ENCODE results near the gene RPL6.

Gene RPL6

GRCh38 chr12:112361271-112361670 is 48.1 kb downstream of the RPL6 start:
- H2BK120ac ChIP-seq (ENCODE audit: low read depth, low read length) = no peak overlapping the region
- no peak overlapping the region for H2BK12ac ChIP-seq (ENCODE audit: low read length)
- no peak overlapping the region for H3K4me2 ChIP-seq (ENCODE audit: insufficient read depth, low read length, poor library complexity, severe bottlenecking)
- no peak overlapping the region for H4K91ac ChIP-seq (ENCODE audit: low read depth, low read length, poor library complexity)
- DNase-seq (ENCODE audit: low spot score) = no peak
- no peaks in the 10 kb centered on the region for H3K27me3 ChIP-seq (ENCODE audit: control insufficient read depth in 3 of 3, insufficient read depth in 3 of 3, low read depth in 1 of 3, low read length in 3 of 3)
- H3K9ac ChIP-seq (ENCODE audit: low read depth, low read length, poor library complexity) = no peak overlapping the region
- no peaks in the 10 kb centered on the region for H3K79me1 ChIP-seq (ENCODE audit: low read depth, low read length)
- no peak overlapping the region for H2AFZ ChIP-seq (ENCODE audit: low read length)
- no peak overlapping the region for H4K8ac ChIP-seq (ENCODE audit: low read depth, low read length)
- H3K4me3 ChIP-seq (ENCODE audit: low read length in 2 of 2) = no peak overlapping the region
- no peak overlapping the region for H2AK5ac ChIP-seq (ENCODE audit: low read depth, low read length)
- no peak overlapping the region for H3K4ac ChIP-seq (ENCODE audit: low read length)
- H3K14ac ChIP-seq (ENCODE audit: low read length) = no peak overlapping the region
- no peak overlapping the region for H2BK15ac ChIP-seq (ENCODE audit: low read length)
- H3K27ac ChIP-seq (replicated peaks; ENCODE audit: low read length) = no peak overlapping the region
- no peaks in the 10 kb centered on the region for H3K36me3 ChIP-seq (replicated peaks in 1 of 2; ENCODE audit: control insufficient read depth in 2 of 2, insufficient read depth in 2 of 2, low read length in 2 of 2)
- H3K18ac ChIP-seq (ENCODE audit: low read length) = no peak overlapping the region
- H3K9me3 ChIP-seq (replicated peaks in 1 of 2; ENCODE audit: control insufficient read depth in 2 of 2, insufficient read depth in 1 of 2, low read depth in 1 of 2, low read length in 2 of 2) = no peaks in the 10 kb centered on the region
- no peak overlapping the region for H3K23ac ChIP-seq (ENCODE audit: low read depth, low read length, poor library complexity)
- no CpG with 5 or more reads among the region's 4 CpGs for WGBS, 2 donors (ENCODE audit: extremely low coverage in 2 of 2, insufficient read length in 2 of 2, insufficient replicate concordance in 1 of 2)
- peaks cover 0 to 2% of the 10 kb centered on the region in 2 donors for H3K4me1 ChIP-seq (ENCODE audit: control insufficient read depth in 2 of 2, insufficient read depth in 1 of 2, low read depth in 1 of 2, low read length in 2 of 2)
- no peak overlapping the region for H2BK5ac ChIP-seq (ENCODE audit: low read length)

DNA sequence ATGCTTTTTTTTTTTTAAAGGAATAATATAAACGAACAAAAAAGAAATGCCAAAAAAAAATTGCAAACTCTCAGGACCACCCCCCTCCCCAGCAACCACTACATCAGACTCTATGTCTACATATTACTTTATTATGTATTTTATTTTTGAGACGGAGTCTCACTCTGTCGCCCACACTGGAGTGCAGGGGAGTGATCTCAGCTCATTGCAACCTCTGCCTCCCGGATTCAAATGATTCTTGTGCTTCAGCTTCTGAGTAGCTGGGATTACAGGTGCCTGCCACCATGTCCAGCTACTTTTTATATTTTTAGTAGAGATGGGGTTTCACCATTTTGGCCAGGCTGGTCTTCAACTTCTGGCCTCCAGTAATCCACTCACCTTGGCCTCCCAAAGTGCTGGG is 50.1 kb downstream of the RPL6 start:
- DNase-seq (ENCODE audit: low spot score) = no peak
- no peak overlapping the region for H3K27ac ChIP-seq (replicated peaks; ENCODE audit: low read length)
- no peaks in the 10 kb centered on the region for H3K79me1 ChIP-seq (ENCODE audit: low read depth, low read length)
- H3K27me3 ChIP-seq (ENCODE audit: control insufficient read depth in 3 of 3, insufficient read depth in 3 of 3, low read depth in 1 of 3, low read length in 3 of 3) = no peaks in the 10 kb centered on the region
- H3K14ac ChIP-seq (ENCODE audit: low read length) = no peak overlapping the region
- H3K36me3 ChIP-seq (replicated peaks in 1 of 2; ENCODE audit: control insufficient read depth in 2 of 2, insufficient read depth in 2 of 2, low read length in 2 of 2) = no peaks in the 10 kb centered on the region
- no peak overlapping the region for H2BK5ac ChIP-seq (ENCODE audit: low read length)
- H3K4me2 ChIP-seq (ENCODE audit: insufficient read depth, low read length, poor library complexity, severe bottlenecking) = no peak overlapping the region
- H3K9ac ChIP-seq (ENCODE audit: low read depth, low read length, poor library complexity) = no peak overlapping the region
- no peaks in the 10 kb centered on the region for H3K4me1 ChIP-seq (ENCODE audit: control insufficient read depth in 2 of 2, insufficient read depth in 1 of 2, low read depth in 1 of 2, low read length in 2 of 2)
- no peaks in the 10 kb centered on the region for H3K9me3 ChIP-seq (replicated peaks in 1 of 2; ENCODE audit: control insufficient read depth in 2 of 2, insufficient read depth in 1 of 2, low read depth in 1 of 2, low read length in 2 of 2)
- H2AFZ ChIP-seq (ENCODE audit: low read length) = no peak overlapping the region
- no peak overlapping the region for H2BK15ac ChIP-seq (ENCODE audit: low read length)
- no peak overlapping the region for H3K4me3 ChIP-seq (ENCODE audit: low read length in 2 of 2)
- H3K23ac ChIP-seq (ENCODE audit: low read depth, low read length, poor library complexity) = no peak overlapping the region
- no peak overlapping the region for H2BK120ac ChIP-seq (ENCODE audit: low read depth, low read length)
- H2BK12ac ChIP-seq (ENCODE audit: low read length) = no peak overlapping the region
- no peak overlapping the region for H2AK5ac ChIP-seq (ENCODE audit: low read depth, low read length)
- H3K4ac ChIP-seq (ENCODE audit: low read length) = no peak overlapping the region
- no peak overlapping the region for H4K91ac ChIP-seq (ENCODE audit: low read depth, low read length, poor library complexity)
- no peak overlapping the region for H3K18ac ChIP-seq (ENCODE audit: low read length)
- H4K8ac ChIP-seq (ENCODE audit: low read depth, low read length) = no peak overlapping the region
- no CpG with 5 or more reads among the region's 4 CpGs for WGBS, 2 donors (ENCODE audit: extremely low coverage in 2 of 2, insufficient read length in 2 of 2, insufficient replicate concordance in 1 of 2)

GRCh38 chr12:112357214-112357613 is 52.2 kb downstream of the RPL6 start:
- Histone ChIP-seq H3K4me3 (ENCODE audit: low read length in 2 of 2) (no peak overlapping the region), H2AK5ac (ENCODE audit: low read depth, low read length) (no peak overlapping the region), H4K91ac (ENCODE audit: low read depth, low read length, poor library complexity) (no peak overlapping the region), H2AFZ (ENCODE audit: low read length) (no peak overlapping the region), H2BK12ac (ENCODE audit: low read length) (no peak overlapping the region), H2BK5ac (ENCODE audit: low read length) (no peak overlapping the region), H3K9me3 (replicated peaks in 1 of 2; ENCODE audit: control insufficient read depth in 2 of 2, insufficient read depth in 1 of 2, low read depth in 1 of 2, low read length in 2 of 2) (no peaks in the 10 kb centered on the region), H3K14ac (ENCODE audit: low read length) (no peak overlapping the region), H3K27ac (replicated peaks; ENCODE audit: low read length) (no peak overlapping the region), H3K4me2 (ENCODE audit: insufficient read depth, low read length, poor library complexity, severe bottlenecking) (no peak overlapping the region), H4K8ac (ENCODE audit: low read depth, low read length) (no peak overlapping the region), H3K9ac (ENCODE audit: low read depth, low read length, poor library complexity) (no peak overlapping the region), H2BK15ac (ENCODE audit: low read length) (no peak overlapping the region), H3K36me3 (replicated peaks in 1 of 2; ENCODE audit: control insufficient read depth in 2 of 2, insufficient read depth in 2 of 2, low read length in 2 of 2) (no peaks in the 10 kb centered on the region), H3K4ac (ENCODE audit: low read length) (no peak overlapping the region), H3K4me1 (ENCODE audit: control insufficient read depth in 2 of 2, insufficient read depth in 1 of 2, low read depth in 1 of 2, low read length in 2 of 2) (no peaks in the 10 kb centered on the region), H3K79me1 (ENCODE audit: low read depth, low read length) (no peaks in the 10 kb centered on the region), H3K23ac (ENCODE audit: low read depth, low read length, poor library complexity) (no peak overlapping the region), H3K18ac (ENCODE audit: low read length) (no peak overlapping the region), H2BK120ac (ENCODE audit: low read depth, low read length) (no peak overlapping the region), H3K27me3 (ENCODE audit: control insufficient read depth in 3 of 3, insufficient read depth in 3 of 3, low read depth in 1 of 3, low read length in 3 of 3) (no peaks in the 10 kb centered on the region)
- WGBS, 2 donors (ENCODE audit: extremely low coverage in 2 of 2, insufficient read length in 2 of 2, insufficient replicate concordance in 1 of 2) = no CpG with 5 or more reads among the region's 2 CpGs
- no peak for DNase-seq (ENCODE audit: low spot score)
